Measurements from ENCODE around the gene ATR. TPM values are rescaled to one million over a fixed set of nuclear protein-coding genes. Genes with fewer than 3 reads are reported as not detected.

The ATR gene
- total RNA-seq, 1 experiment from 2014 or later: 24.7 TPM

DNA sequence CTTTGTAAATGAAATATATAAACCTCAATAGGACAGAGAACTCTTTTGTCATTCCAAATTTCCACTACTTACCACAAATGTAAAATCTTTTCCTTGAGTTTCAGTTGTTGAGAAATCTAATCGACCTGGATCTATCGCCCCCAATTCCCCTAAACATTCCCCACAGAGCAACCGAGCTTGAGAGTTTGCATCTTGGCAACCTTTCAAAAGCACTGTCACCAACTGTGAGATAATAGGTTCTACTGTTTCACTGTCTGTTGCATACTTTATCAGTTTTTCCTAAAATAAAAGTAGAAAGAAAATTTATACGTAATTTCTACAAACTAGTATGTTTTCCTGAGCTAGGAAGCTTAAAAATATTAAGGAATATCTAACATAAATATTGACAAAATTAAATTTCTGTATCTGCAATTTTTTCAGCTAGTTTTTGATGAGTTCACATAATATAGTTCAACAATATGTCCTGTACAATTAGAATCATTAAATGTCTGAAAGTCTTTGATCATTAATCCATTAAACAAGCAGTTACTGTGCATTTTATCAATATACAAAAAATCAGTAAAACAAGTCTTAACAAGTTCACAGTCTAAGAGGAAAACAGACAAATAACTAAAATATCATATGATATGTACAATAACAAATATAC, 54.5 kb downstream of the ATR start:
- no peak for DNase-seq (ENCODE audit: low read depth)

GRCh38 chr3:142509079-142509478, 69.5 kb downstream of the ATR start:
- DNase-seq (ENCODE audit: low read depth): no peak

GRCh38 chr3:142507241-142507640, 71.3 kb downstream of the ATR start:
- DNase-seq (ENCODE audit: low read depth): no peak

- no peak for DNase-seq (ENCODE audit: low read depth)
These were observed 76.1 kb downstream of the ATR start for GRCh38 chr3:142502187-142502985.

- peak; percentile 89 for DNase-seq (ENCODE audit: low read depth)
These were observed 77.3 kb downstream of the ATR start for GRCh38 chr3:142501004-142501926.

DNA sequence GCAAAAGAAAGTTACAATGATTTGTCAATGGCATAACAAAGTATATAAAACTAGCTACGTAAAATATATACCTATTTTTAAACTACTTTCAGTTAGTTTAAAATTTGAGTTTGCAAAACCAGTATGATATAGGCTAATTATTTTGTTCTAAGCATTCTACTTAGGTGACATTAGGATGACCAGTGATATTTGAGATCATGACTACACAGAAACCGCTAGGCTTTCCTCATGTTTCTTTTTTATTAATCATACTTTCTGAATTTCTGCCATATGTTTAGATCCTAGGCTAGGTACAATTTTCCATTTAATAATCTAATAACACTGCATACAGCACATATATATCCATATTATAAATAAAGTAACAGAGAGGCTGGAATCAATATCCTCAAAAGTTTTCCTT, 78.3 kb downstream of the ATR start:
- peak; percentile 64 for DNase-seq (ENCODE audit: low read depth)

- peak; percentile 75 for DNase-seq (ENCODE audit: low read depth)
These were observed 79.9 kb downstream of the ATR start for GRCh38 chr3:142498397-142499180.

DNA sequence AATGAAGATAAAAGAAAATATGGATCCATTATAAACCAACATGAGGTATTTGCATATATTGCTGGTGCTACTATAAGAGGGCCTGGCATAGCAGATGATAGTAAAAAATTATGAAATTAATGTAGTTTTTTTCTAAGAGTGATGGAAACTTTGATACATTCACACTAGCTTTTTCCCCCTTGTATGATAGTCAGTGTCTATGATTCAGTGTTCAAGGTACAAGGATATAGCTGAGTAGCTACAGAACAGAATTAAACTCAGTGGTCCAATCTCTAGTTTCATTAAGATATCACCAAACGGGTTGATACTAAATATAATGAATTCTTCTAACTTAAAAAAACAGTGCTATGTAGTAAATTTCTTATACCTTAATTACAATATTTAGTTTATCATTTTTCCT, 80.8 kb downstream of the ATR start:
- DNase-seq (ENCODE audit: low read depth): no peak

DNA sequence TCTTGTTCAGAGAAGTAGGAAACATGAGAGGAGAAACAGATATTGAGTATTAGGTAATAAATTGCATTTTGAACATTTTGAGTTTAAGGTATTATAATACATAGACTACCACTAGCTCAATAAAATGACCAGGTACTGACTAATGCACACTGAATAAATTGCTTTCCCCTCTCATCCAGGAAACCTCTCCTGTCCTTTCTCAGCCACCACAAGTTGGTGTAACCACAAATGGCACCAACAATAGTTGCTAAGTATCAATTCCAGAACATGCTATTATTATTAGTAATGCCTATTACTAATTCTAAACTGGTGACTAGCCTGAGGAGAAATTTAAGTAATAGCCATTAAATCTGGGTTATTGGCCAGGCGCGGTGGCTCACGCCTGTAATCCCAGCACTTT, 83.4 kb downstream of the ATR start:
- DNase-seq (ENCODE audit: low read depth): no peak

DNA sequence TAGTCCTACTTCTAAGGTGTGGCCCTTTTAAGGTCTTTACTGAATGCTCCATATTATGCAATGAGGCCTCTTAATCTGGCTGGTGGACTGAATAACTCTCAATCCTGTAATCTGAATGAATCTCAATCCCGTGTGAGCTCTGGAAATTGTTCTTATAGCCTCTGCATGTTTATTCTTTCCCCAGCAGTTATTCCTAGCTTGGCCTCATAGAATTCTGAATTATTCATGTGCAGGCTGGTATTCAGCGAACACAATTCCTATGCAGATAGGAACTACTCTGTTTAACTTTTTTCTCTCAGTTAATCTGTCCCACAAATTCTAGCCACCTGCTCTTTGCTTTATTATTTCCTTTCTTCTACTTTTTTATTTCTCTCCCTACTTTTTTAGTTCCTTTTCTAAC, 86.3 kb downstream of the ATR start:
- DNase-seq (ENCODE audit: low read depth): no peak

DNA sequence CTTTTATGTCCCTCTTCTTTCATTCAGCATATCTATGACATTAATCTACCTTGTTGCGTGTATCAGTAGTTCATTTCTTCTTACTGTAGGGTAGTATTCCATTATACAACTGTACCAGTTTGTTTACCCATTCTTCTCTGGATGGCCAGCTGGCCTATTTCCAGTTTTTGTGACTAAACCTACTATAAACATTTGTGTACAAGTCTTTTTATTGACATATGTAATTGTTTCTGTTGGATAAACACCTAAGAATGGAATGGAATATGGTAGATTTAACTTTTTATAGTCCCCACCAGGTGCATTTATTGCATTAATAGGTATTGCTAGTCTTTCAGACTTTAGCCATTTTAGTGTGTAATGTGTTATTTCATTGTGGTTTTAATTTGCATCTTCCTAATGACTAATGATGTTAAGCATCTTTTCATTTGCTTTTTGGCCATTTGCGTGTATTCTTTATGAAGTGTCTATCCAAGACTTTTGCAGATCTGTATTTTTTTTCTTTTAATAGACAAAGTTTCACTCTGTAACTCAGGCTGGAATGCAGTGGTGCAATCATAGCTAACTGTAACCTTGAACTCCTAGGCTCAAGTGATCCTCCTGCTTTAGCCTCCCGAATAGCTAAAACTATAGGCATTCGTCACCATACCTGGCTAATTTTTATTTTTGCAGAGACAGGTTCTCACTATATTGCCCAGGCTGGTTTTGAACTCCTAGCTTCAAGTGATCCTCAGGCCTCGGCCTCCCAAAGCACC, 88.8 kb downstream of the ATR start:
- no peak for DNase-seq (ENCODE audit: low read depth)

DNA sequence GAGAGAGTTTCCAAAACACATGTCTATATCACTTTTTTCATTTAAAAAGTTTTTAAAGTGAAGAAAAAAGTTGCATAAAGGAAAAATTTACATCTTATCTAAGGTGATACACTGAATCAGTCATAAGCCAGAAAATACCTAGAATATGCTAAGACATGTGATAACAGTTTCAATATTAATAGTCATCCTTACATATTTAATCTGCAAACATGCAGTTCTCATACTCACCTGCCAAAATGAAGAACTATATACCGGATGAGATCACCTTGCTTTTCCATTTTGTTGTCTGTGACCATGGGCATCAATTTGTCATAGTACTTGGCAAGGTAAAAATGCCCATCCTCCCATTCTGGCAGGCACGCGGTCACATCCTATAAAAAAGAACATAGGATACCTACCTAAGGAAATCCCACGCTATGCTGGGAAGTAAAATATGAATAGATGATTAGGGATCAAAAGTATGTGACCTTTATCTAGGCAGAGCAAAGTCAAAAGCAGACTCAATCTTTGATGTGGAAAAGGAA, 93.6 kb downstream of the ATR start:
- no peak for DNase-seq (ENCODE audit: low read depth)

- no peak for DNase-seq (ENCODE audit: low read depth)
These were observed 97.3 kb downstream of the ATR start for GRCh38 chr3:142481196-142481595.

DNA sequence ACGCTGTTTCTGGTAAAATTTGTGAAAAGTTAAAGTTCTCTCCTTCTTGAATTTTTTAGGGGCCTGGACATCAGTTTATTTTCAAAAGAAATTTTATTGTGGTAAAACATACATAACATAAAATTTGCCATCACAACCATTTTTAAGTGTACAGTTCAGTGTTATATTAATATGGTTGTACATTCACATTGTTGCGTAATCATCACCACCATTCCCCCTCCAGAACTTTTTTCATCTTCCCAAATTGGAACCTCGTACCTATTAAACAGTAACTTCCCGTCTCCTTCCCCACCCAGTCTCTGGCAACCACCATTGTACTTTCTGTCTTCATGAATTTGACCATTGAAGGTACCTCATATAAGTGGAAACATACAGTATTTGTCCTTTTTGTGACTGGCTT, 107.7 kb downstream of the ATR start:
- no peak for DNase-seq (ENCODE audit: low read depth)

- no peak for DNase-seq (ENCODE audit: low read depth)
These were observed 110.1 kb downstream of the ATR start for GRCh38 chr3:142468456-142468855.

GRCh38 chr3:142467768-142468167, 110.8 kb downstream of the ATR start:
- no peak for DNase-seq (ENCODE audit: low read depth)

- DNase-seq (ENCODE audit: low read depth): no peak
These were observed 117.8 kb downstream of the ATR start for GRCh38 chr3:142460689-142461088.

- no peak for DNase-seq (ENCODE audit: low read depth)
These were observed 118.6 kb downstream of the ATR start for GRCh38 chr3:142459929-142460328.

GRCh38 chr3:142459096-142459495, 119.4 kb downstream of the ATR start:
- no peak for DNase-seq (ENCODE audit: low read depth)

GRCh38 chr3:142450881-142451280, 127.7 kb downstream of the ATR start:
- no peak for DNase-seq (ENCODE audit: low read depth)
